Measurements from ENCODE around the gene GAS5.

GRCh38 chr1:173914366-173914871, 46.6 kb upstream of the GAS5 start:
- no peak for TF ChIP-seq CTCF (IDR thresholded peaks at IDR 0.05)
- no peak for TF ChIP-seq POLR2A (IDR thresholded peaks at IDR 0.05)

Measured in vagina (tissue), 2 donors.